SK-N-SH (cell line): ENCODE measurements around the gene CUEDC1.

Source experiments
- EP300 ChIP-seq, 2 experiments: IDR thresholded peaks; 2 replicates each; pipeline versions ENCODE4 v1.4.0 to v1.6.1; 2012; ENCODE audit warnings: borderline replicate concordance in 1 of 2, low read depth in 1 of 2, low read length in 1 of 2
- EZH2phosphoT487 ChIP-seq: fragments of 200-600 bp; sonication (generic); IDR thresholded peaks from 2 replicates; pipeline ENCODE4 v1.6.1; 2017; ENCODE audit warnings: low read depth, mixed run types, mild to moderate bottlenecking, antibody characterized with exemption, moderate library complexity, borderline replicate concordance
- FOSL2 ChIP-seq: IDR thresholded peaks from 2 replicates; pipeline ENCODE4 v1.4.0; 2012; ENCODE audit warnings: low read depth, mild to moderate bottlenecking, moderate library complexity, borderline replicate concordance
- GABPA ChIP-seq: IDR thresholded peaks from 2 replicates; pipeline ENCODE4 v1.4.0; 2012; ENCODE audit warnings: low read depth, mild to moderate bottlenecking
- JUND ChIP-seq: IDR thresholded peaks from 2 replicates; pipeline ENCODE4 v1.4.0; 2012
- MXI1 ChIP-seq: IDR thresholded peaks from 2 replicates; pipeline ENCODE4 v1.6.1; 2012; ENCODE audit warnings: mild to moderate bottlenecking, low read depth, low read length, improper control_type of control experiment
- POLR2AphosphoS5 ChIP-seq: IDR thresholded peaks from 2 replicates; pipeline ENCODE4 v1.6.1; 2012; ENCODE audit warnings: low read depth, low read length
- RCOR1 ChIP-seq: fragments of 150-350 bp; IDR thresholded peaks from 2 replicates; pipeline ENCODE4 v1.6.1; 2017; ENCODE audit warnings: antibody characterized with exemption, low read length
- REST ChIP-seq: IDR thresholded peaks from 2 replicates; pipeline ENCODE4 v1.6.1; 2012; ENCODE audit warnings: mild to moderate bottlenecking, low read depth, low read length, moderate library complexity
- USF2 ChIP-seq: fragments of 150-350 bp; IDR thresholded peaks from 2 replicates; pipeline ENCODE4 v1.6.1; 2017; ENCODE audit warnings: antibody characterized with exemption, low read length, low read depth, borderline replicate concordance
- TF ChIP-seq, protein P1 (sequence below): fragments of 200-600 bp; sonication (generic); IDR thresholded peaks from 2 replicates; pipeline ENCODE4 v1.6.1; 2017; ENCODE audit warnings: antibody characterized with exemption, mild to moderate bottlenecking, moderate library complexity

GRCh38 chr17:57890857-57891232 lies 64.4 kb downstream of the CUEDC1 start:
- TF ChIP-seq, protein P1, sequence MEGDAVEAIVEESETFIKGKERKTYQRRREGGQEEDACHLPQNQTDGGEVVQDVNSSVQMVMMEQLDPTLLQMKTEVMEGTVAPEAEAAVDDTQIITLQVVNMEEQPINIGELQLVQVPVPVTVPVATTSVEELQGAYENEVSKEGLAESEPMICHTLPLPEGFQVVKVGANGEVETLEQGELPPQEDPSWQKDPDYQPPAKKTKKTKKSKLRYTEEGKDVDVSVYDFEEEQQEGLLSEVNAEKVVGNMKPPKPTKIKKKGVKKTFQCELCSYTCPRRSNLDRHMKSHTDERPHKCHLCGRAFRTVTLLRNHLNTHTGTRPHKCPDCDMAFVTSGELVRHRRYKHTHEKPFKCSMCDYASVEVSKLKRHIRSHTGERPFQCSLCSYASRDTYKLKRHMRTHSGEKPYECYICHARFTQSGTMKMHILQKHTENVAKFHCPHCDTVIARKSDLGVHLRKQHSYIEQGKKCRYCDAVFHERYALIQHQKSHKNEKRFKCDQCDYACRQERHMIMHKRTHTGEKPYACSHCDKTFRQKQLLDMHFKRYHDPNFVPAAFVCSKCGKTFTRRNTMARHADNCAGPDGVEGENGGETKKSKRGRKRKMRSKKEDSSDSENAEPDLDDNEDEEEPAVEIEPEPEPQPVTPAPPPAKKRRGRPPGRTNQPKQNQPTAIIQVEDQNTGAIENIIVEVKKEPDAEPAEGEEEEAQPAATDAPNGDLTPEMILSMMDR: no peak
- no peak for TF ChIP-seq EZH2phosphoT487
- no peak for TF ChIP-seq POLR2AphosphoS5
- TF ChIP-seq EP300 (IDR thresholded peaks at IDR 0.05; ENCODE audit: borderline replicate concordance in 1 of 2, low read depth in 1 of 2, low read length in 1 of 2): no peak
- no peak for TF ChIP-seq RCOR1
- 0 out of 2 replicates have a peak, but pooled peaks have one; percentile 0 for TF ChIP-seq GABPA
- TF ChIP-seq MXI1: no peak
- no peak for TF ChIP-seq FOSL2
- no peak for TF ChIP-seq JUND
- no peak for TF ChIP-seq USF2
- no peak for TF ChIP-seq REST
